Adrenal gland (tissue), 12 donors: ENCODE measurements around the gene MYO7A. TPM values are rescaled to one million over a fixed set of nuclear protein-coding genes. Genes with fewer than 3 reads are reported as not detected.

ENCODE experiments used
- DNase-seq, 7 donors: peaks; one replicate each; pipeline ENCODE4 v3.0.0-alpha.2; 2019 to 2020
- H3K27ac ChIP-seq, 5 donors: fragments of 200-600 bp; sonication (generic) in 4 of 5; 1 replicate in 3 of 5; 2 replicates in 2 of 5; pipeline versions ENCODE4 v1.5.1 to v1.8.0; 2016 to 2020; ENCODE audit warnings: mild to moderate bottlenecking in 1 of 5
- H3K27me3 ChIP-seq: fragments of 200-600 bp; 2 replicates; pipeline ENCODE4 v1.8.0; 2021
- H3K36me3 ChIP-seq, 2 donors: fragments of 200-600 bp; replicated peaks in 1 of 2; 1 replicate in 1 of 2; 2 replicates in 1 of 2; pipeline versions ENCODE4 v1.5.1 to v1.8.0; 2018 to 2022
- H3K4me1 ChIP-seq, 2 donors: fragments of 200-600 bp; replicated peaks in 1 of 2; 1 replicate in 1 of 2; 2 replicates in 1 of 2; pipeline versions ENCODE4 v1.5.1 to v1.8.0; 2018 to 2021
- H3K4me3 ChIP-seq, 4 donors: fragments of 200-600 bp; sonication (generic) in 3 of 4; one replicate each; pipeline ENCODE4 v1.5.1; 2016 to 2018
- H3K9me3 ChIP-seq, 3 donors: fragments of 200-600 bp; sonication (generic) in 1 of 3; replicated peaks in 1 of 3; 1 replicate in 2 of 3; 2 replicates in 1 of 3; pipeline versions ENCODE4 v1.5.1 to v1.8.0; 2016 to 2021
- CTCF ChIP-seq, 6 experiments: fragments of 450-650 bp in 4 of 6; fragments of 200-600 bp in 2 of 6; sonication (generic) in 1 of 6; IDR thresholded peaks; 1 replicate in 5 of 6; 2 replicates in 1 of 6; pipeline versions ENCODE4 v1.5.1 to v1.8.0; 2016 to 2021; ENCODE audit warnings: antibody characterized with exemption in 6 of 6, mild to moderate bottlenecking in 2 of 6, moderate library complexity in 1 of 6
- POLR2A ChIP-seq, 2 donors: fragments of 450-650 bp; IDR thresholded peaks; one replicate each; pipeline ENCODE4 v1.6.1; 2017; ENCODE audit warnings: antibody characterized with exemption in 2 of 2, mild to moderate bottlenecking in 2 of 2, moderate library complexity in 1 of 2
- WGBS, 4 donors: extraction: QIAGEN DNeasy Blood & Tissue Kit in 2 of 4; methylation state at CpG; one replicate each; pipeline versions ENCODE4 v1.1.5 to v1.1.7; 2013 to 2017; 5-methylcytosine and 5-hydroxymethylcytosine counted together
- intact Hi-C, 2 donors: fragments of 100-400 bp; cut with DNase I; formaldehyde crosslinking; loops; one replicate each; pipeline versions ENCODE4 v1.14.1 to v1.15.0; 2022 to 2023
- polyA plus RNA-seq, 3 donors: library from polyadenylated mRNA; stranded (reverse); fragments of 200-250 nt in 2 of 3; fragments of 350-450 nt in 1 of 3; fragmentation: Illumina TruSeq in 1 of 3; extraction: RNeasy Lipid Tissue Mini Kit (QIAGEN cat#74804) in 1 of 3; gene quantifications; one replicate each; pipeline ENCODE4 v1.2.3, GENCODE V29; 2013 to 2014
- total RNA-seq, 9 donors: library from RNA; depleted of rRNA in 4 of 9; stranded (reverse); fragments of >200 nt in 4 of 9; fragments of 120-200 nt in 1 of 9; fragmentation: NEBNext Ultra II Directional in 1 of 9; extraction: Animal tissue kit (Norgen Biotek cat#: 25700) in 1 of 9; gene quantifications; one replicate each; pipeline versions ENCODE4 v1.1.0 to v1.2.4, GENCODE V29; 2013 to 2023
- donor health status: healthy with polysubstance abuse.
- donor health status: Bipolar disorder and iron deficiency.
- donor health status: DM: yes; HTN: yes; CAD: no.
- donor health status: DM: no; HTN: no; CAD: no.
- donor health status: DM: no; HTN: no; CAD: no.
- donor health status: DM: yes; HTN: yes; CAD: no.

MYO7A gene
- total and polyA plus RNA-seq, 12 donors, result 5.5 to 175 (median 91.6) TPM

GRCh38 chr11:77106321-77106720 is 21.7 kb upstream of the MYO7A start:
- Histone ChIP-seq H3K27me3 (no peaks in the 10 kb centered on the region), H3K4me3 (no peak overlapping the region), H3K9me3 (no peaks in the 10 kb centered on the region), H3K27ac (peak overlapping the region in 3 of 5 donors; percentile 36 to 63 (median 42)), H3K4me1 (peaks cover 51 to 68% of the 10 kb centered on the region in 2 donors), H3K36me3 (no peaks in the 10 kb centered on the region)
- WGBS, 4 donors, result 48 to 56% (median 53%) methylated on average over 1 to 7 of the region's 7 CpGs
- TF ChIP-seq POLR2A (IDR thresholded peaks at IDR 0.05), result peak in 1 of 2 donors; percentile 45
- TF ChIP-seq CTCF (IDR thresholded peaks at IDR 0.05), result no peak
- peak; percentile 76 to 94 (median 90) for DNase-seq
- intact Hi-C loops, result no loop called here

GRCh38 chr11:77106759-77107158 is 21.3 kb upstream of the MYO7A start:
- Histone ChIP-seq H3K4me3 (no peak overlapping the region), H3K9me3 (no peaks in the 10 kb centered on the region), H3K27ac (peak overlapping the region in 3 of 5 donors; percentile 36 to 63 (median 42)), H3K4me1 (peaks cover 54 to 69% of the 10 kb centered on the region in 2 donors), H3K36me3 (no peaks in the 10 kb centered on the region), H3K27me3 (no peaks in the 10 kb centered on the region)
- intact Hi-C loops, result no loop called here
- WGBS, 4 donors, result 92 to 97% (median 95%) methylated on average over 5 to 13 of the region's 13 CpGs
- no peak for TF ChIP-seq CTCF (IDR thresholded peaks at IDR 0.05)
- no peak for TF ChIP-seq POLR2A (IDR thresholded peaks at IDR 0.05)
- DNase-seq, result no peak

GRCh38 chr11:77107950-77108349 is 20.1 kb upstream of the MYO7A start:
- H3K27me3 ChIP-seq, result no peaks in the 10 kb centered on the region
- H3K4me1 ChIP-seq, result peaks cover 54 to 69% of the 10 kb centered on the region in 2 donors
- H3K36me3 ChIP-seq, result no peaks in the 10 kb centered on the region
- peak overlapping the region in 3 of 5 donors; percentile 70 to 73 (median 72) for H3K27ac ChIP-seq
- intact Hi-C loops, result no loop called here
- TF ChIP-seq CTCF (IDR thresholded peaks at IDR 0.05) (no peak), POLR2A (IDR thresholded peaks at IDR 0.05) (peak in 1 of 2 donors; percentile 40)
- H3K4me3 ChIP-seq, result no peak overlapping the region
- no peaks in the 10 kb centered on the region for H3K9me3 ChIP-seq
- WGBS, 4 donors, result 25 to 45% (median 43%) methylated on average over 2 to 3 of the region's 3 CpGs
- DNase-seq, result peak; percentile 87 to 97 (median 95)

GRCh38 chr11:77108436-77108835 is 19.6 kb upstream of the MYO7A start:
- Histone ChIP-seq H3K4me3 (no peak overlapping the region), H3K27me3 (no peaks in the 10 kb centered on the region), H3K27ac (peak overlapping the region in 3 of 5 donors; percentile 70 to 73 (median 72)), H3K4me1 (peaks cover 54 to 69% of the 10 kb centered on the region in 2 donors), H3K36me3 (no peaks in the 10 kb centered on the region), H3K9me3 (no peaks in the 10 kb centered on the region)
- 82 to 92% (median 86%) methylated on average over 9 of the region's 9 CpGs for WGBS, 4 donors
- intact Hi-C loops, result no loop called here
- TF ChIP-seq POLR2A (IDR thresholded peaks at IDR 0.05), result no peak
- no peak for TF ChIP-seq CTCF (IDR thresholded peaks at IDR 0.05)
- no peak for DNase-seq
